Uterus (tissue), 4 donors: ENCODE measurements around the gene NUP88. TPM values are rescaled to one million over a fixed set of nuclear protein-coding genes. Genes with fewer than 3 reads are reported as not detected.

Source experiments
- DNase-seq, 2 donors: peaks; one replicate each; pipeline ENCODE4 v3.0.0-alpha.2; 2019 to 2020
- H3K27ac ChIP-seq, 2 donors: fragments of 200-600 bp; sonication (generic); 1 replicate in 1 of 2; 2 replicates in 1 of 2; pipeline ENCODE4 v1.5.1; 2016 to 2018
- H3K27me3 ChIP-seq, 2 donors: fragments of 200-600 bp; sonication (generic); one replicate each; pipeline ENCODE4 v1.5.1; 2018 to 2019; ENCODE audit warnings: control low read depth in 1 of 2
- H3K36me3 ChIP-seq, 2 donors: fragments of 200-600 bp; sonication (generic); one replicate each; pipeline ENCODE4 v1.5.1; 2019; ENCODE audit warnings: control low read depth in 1 of 2
- H3K4me1 ChIP-seq, 2 donors: fragments of 200-600 bp; sonication (generic); one replicate each; pipeline ENCODE4 v1.5.1; 2018 to 2019; ENCODE audit warnings: control low read depth in 1 of 2
- H3K4me3 ChIP-seq, 2 donors: fragments of 200-600 bp; sonication (generic); 1 replicate in 1 of 2; 2 replicates in 1 of 2; pipeline ENCODE4 v1.5.1; 2018 to 2019; ENCODE audit warnings: mild to moderate bottlenecking in 1 of 2
- H3K9me3 ChIP-seq, 2 donors: fragments of 200-600 bp; sonication (generic); one replicate each; pipeline ENCODE4 v1.5.1; 2019; ENCODE audit warnings: control low read depth in 1 of 2
- POLR2A ChIP-seq, 2 donors: fragments of 450-650 bp; IDR thresholded peaks; one replicate each; pipeline ENCODE4 v1.6.1; 2016; ENCODE audit warnings: antibody characterized with exemption in 2 of 2, mild to moderate bottlenecking in 1 of 2, moderate library complexity in 1 of 2
- intact Hi-C: fragments of 100-400 bp; cut with DNase I; formaldehyde crosslinking; loops from one replicate; pipeline ENCODE4 v1.15.1; 2023; ENCODE audit warnings: low total_unique reads
- total RNA-seq, 4 donors: library from RNA; depleted of rRNA in 3 of 4; stranded (reverse); fragments of >200 nt in 3 of 4; gene quantifications; one replicate each; pipeline versions ENCODE4 v1.1.0 to v1.2.4, GENCODE V29; 2014 to 2023
- TF ChIP-seq, protein P1 (sequence below), 4 experiments: fragments of 200-600 bp in 2 of 4; fragments of 450-650 bp in 2 of 4; sonication (generic) in 2 of 4; IDR thresholded peaks; one replicate each; pipeline ENCODE4 v1.5.1; 2016 to 2019; ENCODE audit warnings: antibody characterized with exemption in 4 of 4, mild to moderate bottlenecking in 2 of 4, moderate library complexity in 1 of 4
- donor health status: DM: yes; HTN: yes; CAD: no.

The NUP88 gene
- total RNA-seq, 4 donors from 2014 or later = 24.7 to 69.8 (median 52.3) TPM

DNA sequence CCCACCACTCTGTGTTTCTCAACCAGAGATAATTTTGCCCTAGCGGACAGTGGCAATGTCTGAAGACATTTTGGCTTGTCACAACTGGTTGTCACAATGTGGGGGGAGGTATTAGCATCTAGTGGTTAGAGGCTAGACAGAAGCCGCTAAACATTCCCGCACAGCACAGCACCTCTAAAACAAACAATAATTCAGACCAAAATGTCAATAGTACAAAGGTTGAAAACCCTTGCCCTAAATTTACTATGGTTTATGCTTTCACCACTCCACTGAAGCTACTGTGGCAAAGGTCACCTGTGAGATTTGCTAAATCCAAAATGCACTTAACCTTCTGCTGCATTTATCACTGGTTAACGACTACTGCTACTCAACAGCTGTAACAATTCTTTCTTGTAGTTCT lies 14.1 kb downstream of the NUP88 start:
- Histone ChIP-seq H3K4me1 (no peaks in the 10 kb centered on the region), H3K27me3 (no peaks in the 10 kb centered on the region), H3K9me3 (no peaks in the 10 kb centered on the region), H3K4me3 (no peak overlapping the region), H3K36me3 (no peaks in the 10 kb centered on the region), H3K27ac (no peak overlapping the region)
- intact Hi-C loops = no loop called here
- TF ChIP-seq, protein P1, sequence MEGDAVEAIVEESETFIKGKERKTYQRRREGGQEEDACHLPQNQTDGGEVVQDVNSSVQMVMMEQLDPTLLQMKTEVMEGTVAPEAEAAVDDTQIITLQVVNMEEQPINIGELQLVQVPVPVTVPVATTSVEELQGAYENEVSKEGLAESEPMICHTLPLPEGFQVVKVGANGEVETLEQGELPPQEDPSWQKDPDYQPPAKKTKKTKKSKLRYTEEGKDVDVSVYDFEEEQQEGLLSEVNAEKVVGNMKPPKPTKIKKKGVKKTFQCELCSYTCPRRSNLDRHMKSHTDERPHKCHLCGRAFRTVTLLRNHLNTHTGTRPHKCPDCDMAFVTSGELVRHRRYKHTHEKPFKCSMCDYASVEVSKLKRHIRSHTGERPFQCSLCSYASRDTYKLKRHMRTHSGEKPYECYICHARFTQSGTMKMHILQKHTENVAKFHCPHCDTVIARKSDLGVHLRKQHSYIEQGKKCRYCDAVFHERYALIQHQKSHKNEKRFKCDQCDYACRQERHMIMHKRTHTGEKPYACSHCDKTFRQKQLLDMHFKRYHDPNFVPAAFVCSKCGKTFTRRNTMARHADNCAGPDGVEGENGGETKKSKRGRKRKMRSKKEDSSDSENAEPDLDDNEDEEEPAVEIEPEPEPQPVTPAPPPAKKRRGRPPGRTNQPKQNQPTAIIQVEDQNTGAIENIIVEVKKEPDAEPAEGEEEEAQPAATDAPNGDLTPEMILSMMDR (IDR thresholded peaks at IDR 0.05) = no peak
- TF ChIP-seq POLR2A (IDR thresholded peaks at IDR 0.05) = no peak
- DNase-seq = no peak

DNA sequence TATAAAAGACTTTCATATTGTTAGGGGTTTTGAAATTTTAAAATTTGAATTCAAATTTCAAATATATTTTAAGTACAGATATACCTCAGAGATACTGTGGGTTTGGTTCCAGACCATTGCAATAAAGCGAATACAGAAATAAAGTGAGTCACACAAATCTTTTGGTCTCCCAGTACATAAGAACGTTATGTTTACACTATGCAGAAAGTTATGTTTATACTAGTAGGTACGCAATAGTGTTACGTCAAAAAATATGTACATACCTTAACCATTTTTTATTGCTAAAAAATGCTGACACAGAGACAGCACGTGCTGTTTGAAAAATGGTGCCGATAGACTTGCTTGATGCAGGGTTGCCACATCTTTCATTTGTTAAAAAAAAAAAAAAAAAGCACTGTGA lies 19.7 kb downstream of the NUP88 start:
- no peaks in the 10 kb centered on the region for H3K9me3 ChIP-seq
- no peak overlapping the region for H3K27ac ChIP-seq
- H3K4me1 ChIP-seq = no peaks in the 10 kb centered on the region
- TF ChIP-seq, protein P1 (IDR thresholded peaks at IDR 0.05) = no peak
- TF ChIP-seq POLR2A (IDR thresholded peaks at IDR 0.05) = no peak
- H3K27me3 ChIP-seq = no peaks in the 10 kb centered on the region
- intact Hi-C loops = no loop called here
- H3K36me3 ChIP-seq = no peaks in the 10 kb centered on the region
- H3K4me3 ChIP-seq = no peak overlapping the region
- DNase-seq = no peak

- intact Hi-C loops = no loop called here
- TF ChIP-seq, protein P1 (IDR thresholded peaks at IDR 0.05) = no peak
- TF ChIP-seq POLR2A (IDR thresholded peaks at IDR 0.05) = no peak
- H3K4me1 ChIP-seq = no peaks in the 10 kb centered on the region
- H3K27ac ChIP-seq = no peak overlapping the region
- no peaks in the 10 kb centered on the region for H3K9me3 ChIP-seq
- no peaks in the 10 kb centered on the region for H3K36me3 ChIP-seq
- no peaks in the 10 kb centered on the region for H3K27me3 ChIP-seq
- no peak for DNase-seq
- no peak overlapping the region for H3K4me3 ChIP-seq
Measured at GRCh38 chr17:5396612-5397011, 22.9 kb downstream of the NUP88 start.

DNA sequence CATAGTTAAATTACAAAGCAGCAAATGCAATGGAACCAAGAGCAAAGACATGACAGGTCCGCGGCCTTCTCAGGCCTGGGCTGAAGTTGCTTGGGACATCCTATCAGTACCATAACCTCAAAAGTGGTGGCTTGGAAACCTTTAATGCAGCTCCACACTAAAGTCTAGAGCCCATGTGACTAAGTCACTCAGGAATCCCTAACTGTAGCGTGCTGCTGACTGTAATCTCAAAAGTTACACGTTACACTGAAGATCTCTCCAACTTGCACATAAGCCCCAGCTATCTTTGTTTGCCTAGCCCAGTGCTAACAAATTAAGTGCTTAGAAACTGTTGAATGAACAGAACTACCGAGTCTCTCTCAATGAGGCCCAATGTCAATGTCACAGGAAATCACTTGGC lies 27.8 kb downstream of the NUP88 start:
- Histone ChIP-seq H3K4me3 (no peak overlapping the region), H3K9me3 (no peaks in the 10 kb centered on the region), H3K36me3 (no peaks in the 10 kb centered on the region), H3K27ac (no peak overlapping the region), H3K4me1 (no peaks in the 10 kb centered on the region), H3K27me3 (no peaks in the 10 kb centered on the region)
- intact Hi-C loops = no loop called here
- no peak for DNase-seq
- TF ChIP-seq POLR2A (IDR thresholded peaks at IDR 0.05) = no peak
- TF ChIP-seq, protein P1 (IDR thresholded peaks at IDR 0.05) = no peak

DNA sequence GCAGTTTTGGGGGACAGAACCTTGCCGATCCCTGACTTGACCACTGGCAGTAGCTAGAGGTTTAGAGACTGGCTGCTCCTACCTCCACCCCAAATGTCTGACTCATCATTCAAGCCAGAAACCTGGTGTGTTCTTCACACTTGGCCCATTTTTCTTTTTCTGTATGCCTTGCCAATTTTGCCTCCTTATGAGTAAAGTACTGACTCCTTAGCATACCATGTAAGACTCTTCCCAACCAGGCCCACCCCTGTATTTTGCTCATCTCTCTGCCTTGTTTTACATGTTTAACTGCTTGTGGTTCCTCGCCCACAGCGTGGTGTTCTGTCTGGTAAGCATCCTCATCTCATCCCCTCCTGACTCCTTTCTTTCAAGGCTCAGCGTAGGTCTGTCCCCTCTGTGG lies 37.9 kb downstream of the NUP88 start:
- Histone ChIP-seq H3K27ac (no peak overlapping the region), H3K4me1 (no peaks in the 10 kb centered on the region), H3K27me3 (no peaks in the 10 kb centered on the region), H3K36me3 (no peaks in the 10 kb centered on the region), H3K9me3 (no peaks in the 10 kb centered on the region), H3K4me3 (no peak overlapping the region)
- no peak for DNase-seq
- no peak for TF ChIP-seq POLR2A (IDR thresholded peaks at IDR 0.05)
- TF ChIP-seq, protein P1 (IDR thresholded peaks at IDR 0.05) = no peak
- intact Hi-C loops = no loop called here
